GM19099 (cell line): ENCODE data around the gene LMNA.

Experiments
- POLR2A ChIP-seq: IDR thresholded peaks from 3 replicates; pipeline ENCODE4 v1.6.1; 2011; ENCODE audit warnings: low read depth; ENCODE audit not compliant: insufficient read length; ENCODE audit errors: extremely low read depth

LMNA gene

GRCh38 chr1:156135930-156136871, 21.7 kb downstream of the LMNA start:
- TF ChIP-seq POLR2A = no peak

DNA sequence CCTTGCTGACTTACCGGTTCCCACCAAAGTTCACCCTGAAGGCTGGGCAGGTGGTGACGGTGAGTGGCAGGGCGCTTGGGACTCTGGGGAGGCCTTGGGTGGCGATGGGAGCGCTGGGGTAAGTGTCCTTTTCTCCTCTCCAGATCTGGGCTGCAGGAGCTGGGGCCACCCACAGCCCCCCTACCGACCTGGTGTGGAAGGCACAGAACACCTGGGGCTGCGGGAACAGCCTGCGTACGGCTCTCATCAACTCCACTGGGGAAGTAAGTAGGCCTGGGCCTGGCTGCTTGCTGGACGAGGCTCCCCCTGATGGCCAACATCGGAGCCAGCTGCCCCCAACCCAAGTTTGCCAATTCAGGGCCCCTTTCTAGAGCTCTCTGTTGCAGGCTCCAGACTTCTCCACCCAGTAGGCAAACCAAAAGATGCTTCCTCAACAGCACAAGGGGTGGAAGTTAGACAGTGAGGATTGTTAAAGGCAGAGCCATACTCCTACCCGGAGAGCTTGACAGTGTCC, 22.5 kb downstream of the LMNA start:
- TF ChIP-seq POLR2A = no peak

GRCh38 chr1:156138458-156138867, 24.0 kb downstream of the LMNA start:
- TF ChIP-seq POLR2A = no peak

DNA sequence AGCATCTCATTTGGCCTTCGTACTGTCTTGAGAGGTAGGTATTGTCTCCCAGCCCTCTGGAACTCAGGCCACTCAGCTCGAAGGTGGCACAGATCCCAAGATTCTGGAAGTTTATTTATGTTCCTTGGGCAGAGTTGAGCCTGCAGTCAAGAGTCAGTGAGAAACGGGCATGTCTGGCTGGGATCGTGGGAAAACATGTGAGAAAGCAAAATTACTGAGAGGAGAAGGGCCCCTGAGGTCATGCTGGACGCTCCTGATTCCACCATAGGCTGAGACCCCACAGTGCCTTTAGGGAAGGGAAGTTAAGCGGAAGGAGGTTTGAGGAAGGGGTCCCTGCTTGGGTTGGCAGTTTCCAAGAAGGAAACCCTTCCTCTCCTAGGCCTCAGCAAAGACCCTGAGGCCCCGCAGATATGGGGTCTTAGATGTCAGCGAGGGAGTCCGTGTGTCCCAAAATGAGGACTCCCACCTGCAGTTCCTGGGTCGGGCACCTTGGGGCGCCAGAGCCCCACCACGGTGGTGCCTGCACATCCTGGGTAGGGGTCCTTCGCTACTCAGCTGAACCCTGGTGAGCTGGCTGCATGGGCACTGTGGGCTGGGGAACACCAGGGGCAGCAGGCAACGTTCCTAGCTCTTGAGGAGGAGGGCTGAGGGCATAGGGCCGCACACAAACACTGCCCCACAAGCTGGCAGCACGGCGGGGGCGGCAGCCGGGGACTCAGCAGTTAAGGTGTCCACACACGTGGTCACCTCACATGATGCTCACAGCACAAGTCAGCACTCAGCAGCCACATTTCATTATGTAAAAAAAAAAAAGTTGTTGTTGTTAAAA, 26.6 kb downstream of the LMNA start:
- TF ChIP-seq POLR2A = no peak

DNA sequence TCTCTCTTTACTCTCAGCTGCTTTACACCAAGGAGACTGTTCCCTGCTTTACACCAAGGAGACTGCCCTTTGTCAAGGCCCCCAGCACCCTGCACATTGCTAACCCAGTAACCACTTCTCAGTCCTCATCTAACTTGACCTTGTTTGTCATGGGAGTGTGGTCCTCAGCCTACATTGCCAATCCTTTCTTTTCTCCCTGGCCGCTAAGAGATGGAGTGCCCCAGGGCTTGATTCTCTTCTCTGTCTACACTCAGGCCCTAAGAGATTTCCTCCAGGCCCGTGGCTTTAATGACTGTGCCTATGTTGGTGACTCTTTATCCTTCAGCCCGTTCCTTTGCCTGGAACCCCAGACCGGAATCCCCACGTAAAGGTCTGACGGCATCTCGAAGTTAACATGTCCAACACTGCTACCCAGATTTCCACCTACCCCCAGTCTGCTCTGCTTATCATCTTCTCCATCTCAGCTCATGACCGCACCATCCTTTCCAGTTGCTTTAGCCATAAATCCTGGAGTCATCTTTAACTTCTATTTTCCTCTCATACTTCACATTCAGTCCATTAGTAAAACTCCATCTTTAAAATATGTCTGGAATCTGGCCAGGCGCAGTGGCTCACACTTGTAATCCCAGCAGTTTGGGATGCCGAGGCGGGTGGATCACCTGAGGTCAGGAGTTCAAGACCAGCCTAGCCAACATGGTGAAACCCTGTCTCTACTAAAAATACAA, 29.4 kb downstream of the LMNA start:
- no peak for TF ChIP-seq POLR2A

- no peak for TF ChIP-seq POLR2A
Measured at GRCh38 chr1:156144742-156145141, 30.2 kb downstream of the LMNA start.

DNA sequence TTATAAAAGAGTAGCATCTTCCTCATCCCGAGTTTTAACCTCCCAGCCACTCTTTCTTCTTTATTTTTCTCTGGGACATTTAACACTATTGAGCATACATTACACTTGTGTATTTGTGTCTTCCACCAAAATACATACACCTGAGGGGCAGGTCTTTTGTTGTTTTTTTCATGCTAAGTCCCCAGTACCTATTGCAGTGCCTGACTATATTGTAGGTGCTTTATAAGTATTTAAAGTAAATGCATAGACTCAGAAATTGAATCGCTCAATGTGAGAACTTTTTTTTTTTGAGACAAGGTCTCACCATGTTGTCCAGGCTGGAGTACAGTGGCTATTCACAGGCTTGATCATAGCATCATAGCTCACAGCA, 31.1 kb downstream of the LMNA start:
- no peak for TF ChIP-seq POLR2A

DNA sequence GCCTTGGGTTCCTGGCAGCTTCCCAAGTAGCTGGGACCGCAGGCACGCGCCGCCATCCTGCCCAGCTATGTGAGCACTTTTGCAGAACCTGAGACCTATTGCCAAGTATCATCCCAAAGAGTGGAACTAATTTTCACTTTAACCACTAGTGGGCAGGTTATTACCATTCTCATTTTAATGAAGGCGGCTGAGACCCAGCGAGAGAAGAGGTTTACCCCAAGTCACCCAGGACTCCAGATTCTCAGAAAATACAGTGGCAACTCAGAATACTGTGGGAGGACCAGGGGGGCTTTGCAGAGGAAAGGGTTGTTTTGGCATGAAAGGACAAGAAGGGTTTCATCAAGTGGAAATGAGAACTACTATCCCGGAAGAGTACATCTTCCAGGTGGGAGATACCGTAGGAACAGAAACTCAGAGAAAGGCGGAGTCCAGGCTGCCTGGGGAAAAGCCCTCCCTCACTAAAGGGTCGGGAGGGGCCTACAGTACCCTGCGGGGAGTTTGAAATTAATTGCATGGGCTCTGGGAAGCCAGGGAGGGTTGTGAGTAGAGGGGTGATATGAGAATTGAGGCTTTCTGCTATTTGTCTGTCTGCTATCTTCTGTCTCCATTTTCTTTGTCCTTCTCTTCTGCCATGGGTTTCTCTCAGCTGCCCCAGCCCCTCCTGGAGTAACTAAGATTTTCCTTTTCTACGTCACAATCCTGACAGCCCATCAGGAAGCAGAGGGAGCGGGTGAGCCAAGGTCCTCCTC, 31.7 kb downstream of the LMNA start:
- no peak for TF ChIP-seq POLR2A

- TF ChIP-seq POLR2A = peak; percentile 13
Measured at GRCh38 chr1:156146769-156147405, 32.4 kb downstream of the LMNA start.

DNA sequence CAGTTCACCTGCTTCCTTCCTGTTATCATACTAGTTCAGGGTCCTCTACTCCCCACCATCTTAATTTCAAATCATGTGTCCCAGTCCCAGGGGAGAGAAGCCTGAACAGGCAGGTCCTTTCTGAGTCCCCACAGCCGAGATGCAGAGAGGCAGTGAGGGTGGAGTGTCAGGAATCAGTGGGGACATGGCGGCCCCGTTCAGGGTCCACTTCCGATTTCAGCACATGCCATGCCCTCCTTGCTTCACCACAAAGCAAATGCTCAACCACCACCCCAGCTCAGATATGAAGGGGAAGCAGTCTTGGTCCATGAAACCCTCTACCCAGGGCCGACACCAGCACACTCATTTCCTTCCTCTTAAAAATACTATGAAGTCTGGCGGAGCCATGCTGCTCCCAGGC, 33.7 kb downstream of the LMNA start:
- no peak for TF ChIP-seq POLR2A

DNA sequence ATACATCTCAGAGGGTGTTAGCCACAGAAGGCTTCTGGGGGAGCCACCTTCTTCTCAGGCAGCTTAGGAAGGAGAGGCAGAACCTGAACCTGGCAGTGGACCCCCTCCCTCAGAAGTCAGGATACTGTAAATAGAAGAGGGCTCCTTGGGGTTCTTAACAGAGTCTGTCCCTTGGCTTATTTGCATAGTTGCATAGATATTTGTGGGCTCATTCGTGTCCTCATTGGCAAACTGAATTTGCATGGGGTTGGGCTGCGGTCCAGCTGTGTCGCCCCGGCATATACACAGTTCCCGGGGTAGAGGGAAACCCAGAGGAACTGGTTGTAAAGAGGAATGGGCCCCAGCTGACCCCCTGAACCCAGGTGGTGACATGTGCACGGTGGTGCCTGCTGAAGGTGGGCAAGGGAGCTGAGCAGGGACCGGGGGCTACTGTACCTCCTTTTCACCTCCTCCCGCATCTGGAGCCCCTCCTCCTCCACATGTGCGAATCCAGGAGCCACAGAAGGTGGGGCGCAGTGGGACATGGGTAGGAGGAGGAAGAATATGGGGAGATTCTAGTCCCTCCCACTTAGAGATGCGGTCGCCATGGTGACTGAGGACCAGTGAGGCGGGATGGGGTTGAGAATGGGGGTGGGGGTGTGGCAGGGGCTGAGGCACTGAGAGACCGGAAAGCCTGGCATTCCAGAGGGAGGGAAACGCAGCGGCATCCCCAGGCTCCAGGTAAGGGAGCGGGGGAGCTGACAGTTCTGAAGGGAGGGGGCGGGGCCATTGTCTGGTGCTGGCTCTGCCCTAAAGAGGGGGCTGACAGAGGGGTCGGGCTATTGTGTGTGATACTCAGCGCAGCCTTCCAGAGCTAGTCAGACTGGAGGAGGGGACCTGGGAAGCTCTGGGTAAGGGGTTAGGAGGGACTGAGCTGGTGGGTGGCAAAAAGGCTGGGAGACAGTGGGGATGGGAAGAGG, 35.1 kb downstream of the LMNA start:
- peak; percentile 78 for TF ChIP-seq POLR2A

- TF ChIP-seq POLR2A = no peak
Measured at GRCh38 chr1:156150333-156151011, 36.0 kb downstream of the LMNA start.

DNA sequence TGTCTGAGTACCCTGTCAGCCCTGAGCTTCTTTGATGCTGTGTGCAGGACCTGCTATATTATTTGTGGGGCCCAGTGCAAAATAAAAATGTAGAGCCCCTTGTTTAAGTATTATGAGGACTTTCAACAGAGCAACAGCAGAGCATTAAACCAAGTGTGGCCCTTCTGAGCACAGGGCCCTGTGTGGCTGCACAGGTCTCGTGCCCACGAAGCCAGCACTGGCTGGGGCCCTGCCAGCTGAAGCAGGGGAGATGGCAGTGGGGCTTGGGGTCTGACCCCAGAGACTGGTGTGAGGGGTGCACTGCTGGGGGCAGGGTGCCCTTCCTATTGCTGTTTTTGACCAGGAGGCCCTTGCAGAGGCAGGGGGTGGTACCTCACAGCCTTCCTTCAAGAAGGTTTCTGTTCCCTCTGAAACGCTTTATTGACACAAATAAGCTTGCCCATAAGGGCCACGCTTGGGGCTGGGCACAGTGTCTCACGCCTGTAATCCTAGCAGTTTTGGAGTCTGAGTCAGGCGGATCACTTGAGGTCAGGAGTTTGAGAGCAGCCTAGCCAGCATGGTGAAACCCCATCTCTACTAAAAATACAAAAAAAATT, 36.7 kb downstream of the LMNA start:
- TF ChIP-seq POLR2A = no peak
